Endometrial microvascular endothelial cells (primary cell): ENCODE results near the gene CPAMD8. TPM values are rescaled to one million over a fixed set of nuclear protein-coding genes. Genes with fewer than 3 reads are reported as not detected.

Experiments
- in situ Hi-C: cut with HindIII; loops from 2 replicates; pipeline ENCODE4 v1.10.0; 2017; ENCODE audit warnings: low sequenced_read_pairs, low pct_unique_long_range_greater_than_20kb; ENCODE audit errors: inconsistent ontology term
- total RNA-seq: library from RNA; depleted of rRNA; stranded (reverse); fragments of >200 nt; gene quantifications from one replicate; pipeline ENCODE4 v1.2.3, GENCODE V29; 2015; ENCODE audit errors: inconsistent ontology term

CPAMD8 gene
- total RNA-seq, 1 donor from 2014 or later: 0.46 TPM

DNA sequence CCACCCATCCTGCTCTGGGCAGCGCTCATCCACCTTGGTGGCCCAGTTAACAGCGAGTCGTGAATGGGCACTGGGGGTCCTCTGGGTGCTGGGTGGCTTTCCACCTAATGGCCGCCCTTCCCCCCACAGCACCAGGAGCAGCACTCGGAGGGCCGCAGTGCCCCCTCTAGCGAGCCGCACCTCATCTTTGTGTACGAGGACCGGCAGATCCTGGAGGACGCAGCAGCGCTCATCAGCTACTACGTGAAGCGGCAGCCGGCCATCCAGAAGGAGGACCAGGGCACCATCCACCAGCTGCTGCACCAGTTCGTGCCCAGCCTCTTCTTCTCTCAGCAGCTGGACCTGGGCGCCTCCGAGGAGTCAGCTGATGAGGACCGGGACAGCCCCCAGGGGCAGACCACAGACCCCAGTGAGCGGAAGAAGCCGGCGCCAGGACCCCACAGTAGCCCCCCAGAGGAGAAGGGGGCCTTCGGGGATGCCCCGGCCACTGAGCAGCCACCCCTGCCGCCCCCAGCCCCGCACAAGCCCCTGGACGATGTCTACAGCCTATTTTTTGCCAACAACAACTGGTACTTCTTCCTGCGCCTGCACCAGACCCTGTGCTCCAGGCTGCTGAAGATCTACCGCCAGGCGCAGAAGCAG, 157.2 kb downstream of the CPAMD8 start:
- in situ Hi-C loops: no loop called here

DNA sequence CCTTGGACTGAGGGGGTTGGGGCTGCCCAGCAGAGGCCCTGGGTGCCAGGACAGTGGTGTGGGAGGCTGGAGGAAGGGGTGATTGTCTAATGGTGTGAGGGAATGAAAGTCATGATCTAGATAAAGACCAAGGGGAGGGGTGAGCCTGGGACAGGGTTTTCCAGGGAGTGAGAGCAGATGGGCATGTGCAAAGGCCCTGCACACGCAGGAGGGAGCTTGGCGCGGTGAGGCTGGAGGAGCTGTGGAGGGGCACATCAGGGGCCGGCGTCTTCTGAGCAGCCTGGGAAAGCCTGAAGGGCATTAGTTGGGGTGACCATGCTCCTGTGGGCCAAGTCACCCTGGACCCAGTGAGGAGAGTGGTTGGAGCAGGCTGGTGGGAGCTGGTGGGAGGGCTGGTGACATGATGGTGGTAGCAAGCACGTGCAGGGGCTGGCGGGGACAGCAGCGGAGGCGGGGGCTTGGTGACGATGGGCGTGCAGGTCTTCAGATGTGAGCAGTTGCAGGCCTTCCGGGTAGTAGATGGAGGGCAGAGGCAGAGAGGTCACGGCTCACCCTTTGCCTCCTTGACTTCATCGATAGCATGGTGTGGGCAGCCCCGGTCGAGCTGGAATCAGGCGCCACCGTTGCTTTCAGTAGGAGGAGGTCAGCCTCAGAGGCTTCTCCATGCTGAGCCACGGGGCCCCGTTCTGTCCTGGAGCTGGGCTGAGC, 158.0 kb downstream of the CPAMD8 start:
- in situ Hi-C loops: no loop called here

GRCh38 chr19:16867211-16867610, 159.4 kb downstream of the CPAMD8 start:
- in situ Hi-C loops: no loop called here

- in situ Hi-C loops: no loop called here
Measured at GRCh38 chr19:16862826-16863415, 163.7 kb downstream of the CPAMD8 start.

DNA sequence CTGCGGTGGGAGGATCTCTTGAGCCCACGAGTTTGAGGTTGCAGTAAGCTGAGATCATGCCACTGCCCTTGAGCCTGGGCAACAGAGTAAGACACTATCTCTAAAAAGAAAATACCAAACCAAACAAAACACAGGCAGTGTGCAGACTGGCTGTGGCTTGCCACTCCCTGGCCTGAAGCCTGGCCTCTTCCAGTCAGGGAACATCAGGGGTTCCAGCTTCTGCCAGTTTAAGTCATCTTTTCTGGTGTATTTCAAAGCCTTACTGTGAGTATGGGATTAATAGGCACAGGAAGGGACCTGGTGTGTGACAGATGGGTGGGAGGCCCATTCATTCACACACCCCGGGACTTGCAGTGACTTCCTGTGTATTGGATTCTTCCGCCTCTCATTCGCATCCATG, 164.8 kb downstream of the CPAMD8 start:
- in situ Hi-C loops: no loop called here

GRCh38 chr19:16861011-16861410, 165.6 kb downstream of the CPAMD8 start:
- in situ Hi-C loops: no loop called here

DNA sequence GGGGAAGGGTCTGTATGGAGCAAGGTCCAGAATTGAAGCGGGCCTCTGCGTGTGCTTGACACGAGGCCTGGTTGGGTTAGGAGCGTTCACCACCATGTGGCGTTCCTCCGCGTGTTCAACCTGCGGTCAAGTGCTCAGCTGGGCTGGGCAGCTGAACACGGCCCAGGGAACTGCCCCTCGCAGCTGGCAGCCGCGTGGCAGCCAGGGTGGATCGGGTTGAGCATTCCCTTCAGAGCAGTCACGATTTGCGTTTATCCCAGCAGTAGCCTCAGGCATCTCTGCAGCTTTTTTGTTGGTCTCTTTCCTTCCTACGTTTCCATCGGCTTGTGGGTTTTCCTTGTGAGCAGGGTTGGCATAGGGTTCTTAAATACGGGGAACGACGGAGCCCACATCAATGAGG, 166.5 kb downstream of the CPAMD8 start:
- in situ Hi-C loops: no loop called here

DNA sequence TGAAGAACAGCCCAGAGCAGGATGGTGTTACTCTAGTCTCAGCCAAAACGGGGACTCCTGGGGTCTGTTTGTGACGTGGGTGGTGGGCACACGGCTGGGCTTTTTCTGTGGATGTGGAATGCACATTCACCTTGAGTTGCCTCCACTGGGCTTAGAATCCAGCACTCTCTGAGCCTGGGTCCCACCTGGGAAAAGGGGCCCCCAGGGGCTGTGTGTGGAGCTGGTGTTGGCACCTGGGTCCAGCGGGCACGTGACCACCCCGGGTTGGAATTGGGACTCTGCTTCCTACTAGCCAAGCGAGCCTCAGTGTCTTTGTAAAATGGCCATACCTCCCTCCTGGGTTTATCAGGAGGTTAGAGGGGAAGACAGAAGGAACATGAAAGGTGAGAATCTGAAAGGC, 167.0 kb downstream of the CPAMD8 start:
- in situ Hi-C loops: no loop called here

DNA sequence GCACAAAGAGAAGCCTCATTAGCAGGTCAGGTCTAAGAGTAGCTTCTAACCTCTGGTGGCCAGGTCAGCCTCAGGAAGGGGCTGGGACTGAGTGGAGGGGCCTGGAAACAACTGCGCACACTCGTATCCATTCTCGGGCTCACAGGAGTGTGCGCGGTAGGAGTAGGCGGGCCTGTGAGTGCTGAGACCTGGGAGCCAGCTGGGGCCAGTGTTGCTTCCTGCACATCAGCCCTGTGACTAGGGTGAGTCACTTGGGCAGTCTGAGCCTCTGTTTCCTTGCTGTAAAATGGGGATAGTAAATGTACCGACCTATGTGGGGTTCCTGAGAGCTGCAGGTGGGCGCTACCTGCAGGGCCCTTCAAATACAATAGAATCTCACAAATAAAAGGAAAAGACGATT, 170.5 kb downstream of the CPAMD8 start:
- in situ Hi-C loops: no loop called here

DNA sequence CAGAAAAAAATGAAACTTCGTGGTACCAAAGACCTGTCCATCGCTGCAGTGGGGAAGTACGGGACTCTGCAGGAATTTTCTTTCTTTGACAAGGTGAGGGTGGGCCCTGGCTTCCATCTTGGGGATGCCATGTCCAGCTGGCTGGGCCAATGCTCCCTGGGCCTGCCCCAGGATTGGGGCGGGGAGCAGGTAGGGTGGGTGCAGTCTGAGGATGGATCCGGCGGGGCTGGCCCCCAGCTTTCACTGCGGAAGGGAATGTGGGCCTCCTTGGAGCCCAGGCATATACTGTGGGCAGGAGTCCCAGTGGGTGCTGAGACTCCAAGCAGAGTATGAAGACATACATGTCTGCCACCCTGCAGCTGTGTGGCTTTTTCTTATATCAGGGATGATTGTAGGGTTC, 173.5 kb downstream of the CPAMD8 start:
- in situ Hi-C loops: no loop called here

DNA sequence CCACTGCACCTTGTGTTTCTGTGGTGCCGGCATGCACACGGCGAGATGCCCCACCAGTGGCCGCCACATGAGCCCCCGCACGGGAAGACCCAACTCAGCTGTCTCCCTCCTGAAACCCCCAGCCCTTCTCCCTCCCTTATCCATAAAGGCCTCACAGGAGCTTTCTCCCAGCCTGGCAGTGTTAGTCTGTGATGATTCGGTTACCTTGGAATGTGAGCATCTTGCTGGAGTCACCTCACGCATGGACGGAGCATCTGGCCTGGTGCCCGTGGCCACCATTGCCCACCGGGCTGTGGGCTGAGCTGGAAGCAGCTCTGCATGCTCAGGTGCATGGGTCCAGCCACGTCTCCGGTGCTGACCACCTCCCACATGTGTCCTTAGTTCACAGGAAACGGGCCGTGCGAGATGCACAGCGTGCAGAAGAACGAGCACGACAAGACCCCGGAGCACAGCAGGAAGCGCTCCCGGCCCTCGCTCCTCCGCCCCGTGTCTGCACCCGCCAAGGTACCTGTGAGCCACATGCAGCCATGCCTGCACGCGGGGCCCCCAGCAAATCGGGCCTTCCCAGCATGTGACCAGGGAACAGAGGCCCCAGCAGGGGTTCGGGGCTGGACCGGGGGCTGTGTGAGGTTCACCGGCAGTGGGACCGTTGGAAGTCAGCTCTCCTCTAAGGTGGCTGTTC, 175.4 kb downstream of the CPAMD8 start:
- in situ Hi-C loops: no loop called here

DNA sequence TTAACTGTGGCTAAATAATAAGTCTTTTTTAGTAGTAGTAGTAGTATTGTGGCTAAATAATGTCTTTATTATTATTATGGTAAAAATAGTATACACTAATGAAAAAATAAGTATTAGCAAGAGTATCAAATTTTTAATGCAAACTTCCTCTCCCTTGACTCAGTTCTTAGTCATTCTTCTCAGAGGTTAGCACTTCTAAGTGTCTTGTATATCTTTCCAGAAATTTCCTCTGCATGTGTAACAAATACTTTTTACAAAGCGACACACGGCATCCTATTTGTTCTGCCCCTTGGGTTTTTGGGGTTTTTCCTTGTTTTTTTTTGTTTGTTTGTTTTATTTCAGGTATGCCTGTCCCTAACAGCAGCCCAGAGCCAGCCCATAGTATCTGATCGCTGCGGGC, 176.5 kb downstream of the CPAMD8 start:
- in situ Hi-C loops: no loop called here

- in situ Hi-C loops: no loop called here
Measured at GRCh38 chr19:16849168-16849567, 177.4 kb downstream of the CPAMD8 start.

DNA sequence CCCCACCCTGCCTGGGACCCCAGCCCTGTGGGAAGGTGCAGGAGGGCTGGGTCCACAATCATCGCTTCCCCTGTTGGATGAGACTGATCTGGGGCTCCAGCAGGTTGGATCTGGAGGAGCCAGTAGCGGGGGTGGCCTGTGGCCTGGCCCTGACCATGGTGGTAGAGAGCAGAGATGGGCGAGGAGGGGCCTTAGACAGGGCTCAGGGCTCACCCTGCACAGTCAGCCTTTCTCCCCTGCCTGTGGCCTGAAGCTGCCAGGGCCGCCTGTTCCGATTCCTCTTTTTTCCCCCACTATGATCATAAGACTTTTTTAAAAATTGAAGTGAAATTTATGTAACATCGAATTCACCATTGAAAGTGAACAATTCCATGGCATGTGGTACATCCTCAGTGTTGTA, 179.2 kb downstream of the CPAMD8 start:
- in situ Hi-C loops: no loop called here

DNA sequence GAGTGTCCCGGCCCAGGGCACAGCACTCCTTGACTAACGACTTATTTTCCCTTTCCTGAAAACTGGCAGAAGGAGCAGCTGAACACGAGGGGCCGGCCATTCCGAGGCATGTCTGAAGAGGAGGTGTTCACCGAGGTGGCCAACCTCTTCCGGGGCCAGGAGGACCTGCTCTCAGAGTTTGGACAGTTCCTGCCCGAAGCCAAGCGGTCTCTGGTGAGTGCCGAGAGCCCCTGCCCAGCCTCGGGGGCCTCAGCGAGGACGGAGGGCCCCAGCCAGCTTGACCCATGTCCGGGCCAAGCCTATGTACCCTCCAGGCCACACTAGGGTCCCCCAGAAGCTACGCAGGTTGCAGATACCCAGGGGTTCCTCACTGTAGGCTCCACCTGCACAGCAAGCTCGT, 179.7 kb downstream of the CPAMD8 start:
- in situ Hi-C loops: no loop called here

Other genes with a start within 250 kb of the CPAMD8 start
- gene SIN3B, start 197.4 kb downstream of the CPAMD8 start, total RNA-seq: 23.3 TPM
- gene F2RL3, start 137.8 kb downstream of the CPAMD8 start, total RNA-seq: not detected
- gene HAUS8, start 48.6 kb upstream of the CPAMD8 start, total RNA-seq: 14.2 TPM
- 60.7 TPM for gene MYO9B, start 49.0 kb upstream of the CPAMD8 start, total RNA-seq
- 11.1 TPM for gene USE1, start 188.5 kb upstream of the CPAMD8 start, total RNA-seq
- gene OCEL1, start 199.4 kb upstream of the CPAMD8 start, total RNA-seq: 2.7 TPM
- gene NR2F6, start 219.1 kb upstream of the CPAMD8 start, total RNA-seq: 40.9 TPM
- 18.5 TPM for gene USHBP1, start 237.9 kb upstream of the CPAMD8 start, total RNA-seq
- 139 TPM for gene BABAM1, start 240.6 kb upstream of the CPAMD8 start, total RNA-seq